SK-N-SH (cell line): ENCODE data around the gene WDR27.

Source experiments
- CTCF ChIP-seq: fragments of 200-600 bp; sonication (generic); IDR thresholded peaks from 2 replicates; pipeline ENCODE4 v1.6.1; 2017; ENCODE audit warnings: antibody characterized with exemption, mild to moderate bottlenecking, moderate library complexity
- EZH2phosphoT487 ChIP-seq: fragments of 200-600 bp; sonication (generic); IDR thresholded peaks from 2 replicates; pipeline ENCODE4 v1.6.1; 2017; ENCODE audit warnings: low read depth, mixed run types, mild to moderate bottlenecking, antibody characterized with exemption, moderate library complexity, borderline replicate concordance
- FOXJ3 ChIP-seq: sonication (generic); formaldehyde crosslinking; IDR thresholded peaks from 2 replicates; pipeline ENCODE4 v1.5.1; 2020; ENCODE audit warnings: mild to moderate bottlenecking, missing genetic modification reagents
- GABPA ChIP-seq: IDR thresholded peaks from 2 replicates; pipeline ENCODE4 v1.4.0; 2012; ENCODE audit warnings: low read depth, mild to moderate bottlenecking
- MAX ChIP-seq: IDR thresholded peaks from 2 replicates; pipeline ENCODE4 v1.4.0; 2012; ENCODE audit warnings: low read depth
- POLR2AphosphoS5 ChIP-seq: IDR thresholded peaks from 2 replicates; pipeline ENCODE4 v1.6.1; 2012; ENCODE audit warnings: low read depth, low read length
- TAF1 ChIP-seq: IDR thresholded peaks from 2 replicates; pipeline ENCODE4 v1.6.1; 2012; ENCODE audit warnings: low read depth, mild to moderate bottlenecking, low read length, moderate library complexity, borderline replicate concordance
- TEAD4 ChIP-seq: IDR thresholded peaks from 2 replicates; pipeline ENCODE4 v1.4.0; 2012; ENCODE audit warnings: mild to moderate bottlenecking, borderline replicate concordance; ENCODE audit not compliant: insufficient read depth
- USF1 ChIP-seq: IDR thresholded peaks from 2 replicates; pipeline ENCODE4 v1.4.0; 2012; ENCODE audit warnings: low read depth, borderline replicate concordance
- YY1 ChIP-seq: IDR thresholded peaks from 2 replicates; pipeline ENCODE4 v1.4.0; 2012; ENCODE audit warnings: low read depth, mild to moderate bottlenecking

- no peak for TF ChIP-seq YY1
- TF ChIP-seq FOXJ3 (CRISPR knock-in tag), result no peak
- no peak for TF ChIP-seq CTCF
- no peak for TF ChIP-seq GABPA
- TF ChIP-seq TEAD4, result no peak
- TF ChIP-seq POLR2AphosphoS5, result no peak
- no peak for TF ChIP-seq TAF1
- TF ChIP-seq USF1, result no peak
- no peak for TF ChIP-seq EZH2phosphoT487
- no peak for TF ChIP-seq MAX
Observed at GRCh38 chr6:169479783-169480495, 221.9 kb downstream of the WDR27 start.
